Gastrocnemius medialis (tissue), 4 donors: Measurements from ENCODE around the gene GAP43. TPM values are rescaled to one million over a fixed set of nuclear protein-coding genes. Genes with fewer than 3 reads are reported as not detected.
A peak's percentile ranks its signal among the peaks of the same experiment; 100 is the strongest.

Experiments
- ATAC-seq, 2 donors: fragments of 150-250 bp; one replicate each; pipeline ENCODE4 v1.9.1; 2016
- DNase-seq, 2 donors: peaks; one replicate each; pipeline ENCODE4 v3.0.0-alpha.2; 2019
- H3K27ac ChIP-seq, 4 donors: fragments of 200-600 bp; sonication (generic); 1 replicate in 1 of 4; 2 replicates in 3 of 4; pipeline ENCODE4 v1.5.1; 2016 to 2018; ENCODE audit warnings: mild to moderate bottlenecking in 2 of 4, moderate library complexity in 1 of 4
- H3K27me3 ChIP-seq, 3 donors: fragments of 200-600 bp; sonication (generic) in 2 of 3; 1 replicate in 1 of 3; 2 replicates in 2 of 3; pipeline versions ENCODE4 v1.5.1 to v1.6.0; 2016 to 2019; ENCODE audit warnings: mild to moderate bottlenecking in 1 of 3, moderate library complexity in 1 of 3
- H3K36me3 ChIP-seq, 2 donors: fragments of 200-600 bp; sonication (generic) in 1 of 2; one replicate each; pipeline ENCODE4 v1.5.1; 2017 to 2018
- H3K4me1 ChIP-seq, 2 donors: fragments of 200-600 bp; sonication (generic) in 1 of 2; one replicate each; pipeline ENCODE4 v1.5.1; 2016 to 2017; ENCODE audit warnings: mild to moderate bottlenecking in 2 of 2
- H3K4me3 ChIP-seq, 4 donors: fragments of 200-600 bp; sonication (generic) in 3 of 4; 1 replicate in 1 of 4; 2 replicates in 3 of 4; pipeline ENCODE4 v1.5.1; 2016 to 2019; ENCODE audit warnings: mild to moderate bottlenecking in 2 of 4
- H3K9me3 ChIP-seq, 3 donors: fragments of 200-600 bp; sonication (generic) in 2 of 3; 1 replicate in 1 of 3; 2 replicates in 2 of 3; pipeline ENCODE4 v1.5.1; 2016 to 2019
- CTCF ChIP-seq, 5 experiments: fragments of 450-650 bp in 3 of 5; fragments of 200-600 bp in 2 of 5; sonication (generic) in 2 of 5; IDR thresholded peaks in 4 of 5; conservative IDR thresholded peaks in 1 of 5; 1 replicate in 4 of 5; 2 replicates in 1 of 5; pipeline ENCODE4 v1.5.1; 2016 to 2019; ENCODE audit warnings: antibody characterized with exemption in 5 of 5, mild to moderate bottlenecking in 3 of 5, moderate library complexity in 3 of 5
- POLR2A ChIP-seq, 2 donors: fragments of 450-650 bp; IDR thresholded peaks; one replicate each; pipeline ENCODE4 v1.6.1; 2017; ENCODE audit warnings: antibody characterized with exemption in 2 of 2, mild to moderate bottlenecking in 2 of 2, moderate library complexity in 2 of 2
- in situ Hi-C, 4 donors: fragments of 200-750 bp; cut with MboI; loops; one replicate each; pipeline versions ENCODE4 v1.15.0 to v1.8.0; 2017; ENCODE audit warnings: low sequenced_read_pairs in 4 of 4
- intact Hi-C: fragments of 100-400 bp; cut with DNase I; formaldehyde crosslinking; loops from one replicate; pipeline ENCODE4 v1.15.1; 2023; ENCODE audit warnings: low total_unique reads
- total RNA-seq, 4 donors: library from RNA; depleted of rRNA; stranded (reverse); fragments of >200 nt; gene quantifications; one replicate each; pipeline versions ENCODE4 v1.1.0 to v1.2.3, GENCODE V29; 2016

Gene GAP43
- total RNA-seq, 4 donors from 2014 or later: 0.20 TPM; not detected in 3

- TF ChIP-seq CTCF (IDR thresholded peaks at IDR 0.05 in 4 of 5, conservative IDR thresholded peaks at IDR 0.05 in 1 of 5) (no peak), POLR2A (IDR thresholded peaks at IDR 0.05) (no peak)
- ATAC-seq: no peak
- no peak for DNase-seq
- H3K36me3 ChIP-seq: no peaks in the 10 kb centered on the region
- no peak overlapping the region for H3K4me3 ChIP-seq
- H3K4me1 ChIP-seq: no peaks in the 10 kb centered on the region
- in situ Hi-C loops (no loop called here), intact Hi-C loops (no loop called here)
- H3K27ac ChIP-seq: no peak overlapping the region
- H3K9me3 ChIP-seq: no peaks in the 10 kb centered on the region
- no peaks in the 10 kb centered on the region for H3K27me3 ChIP-seq
Observed at GRCh38 chr3:115580566-115580965, 42.7 kb upstream of the GAP43 start.

- TF ChIP-seq CTCF (IDR thresholded peaks at IDR 0.05 in 4 of 5, conservative IDR thresholded peaks at IDR 0.05 in 1 of 5) (no peak), POLR2A (IDR thresholded peaks at IDR 0.05) (no peak)
- Histone ChIP-seq H3K4me1 (no peaks in the 10 kb centered on the region), H3K36me3 (no peaks in the 10 kb centered on the region), H3K27ac (no peak overlapping the region), H3K9me3 (no peaks in the 10 kb centered on the region), H3K27me3 (no peaks in the 10 kb centered on the region), H3K4me3 (no peak overlapping the region)
- peak in 1 of 2 donors; percentile 17 for DNase-seq
- peak; percentile 39 to 68 for ATAC-seq
- in situ Hi-C loops: no loop called here
- intact Hi-C loops: no loop called here
Observed at GRCh38 chr3:115581362-115582135, 41.8 kb upstream of the GAP43 start.

- DNase-seq (no peak), ATAC-seq (no peak)
- in situ Hi-C loops: no loop called here
- Histone ChIP-seq H3K4me3 (no peak overlapping the region), H3K36me3 (no peaks in the 10 kb centered on the region), H3K9me3 (no peaks in the 10 kb centered on the region), H3K27me3 (no peaks in the 10 kb centered on the region), H3K27ac (no peak overlapping the region), H3K4me1 (no peaks in the 10 kb centered on the region)
- no peak for TF ChIP-seq CTCF (IDR thresholded peaks at IDR 0.05 in 4 of 5, conservative IDR thresholded peaks at IDR 0.05 in 1 of 5)
- TF ChIP-seq POLR2A (IDR thresholded peaks at IDR 0.05): no peak
- intact Hi-C loops: no loop called here
Observed at GRCh38 chr3:115588201-115589115, 34.9 kb upstream of the GAP43 start.

- Histone ChIP-seq H3K4me3 (no peak overlapping the region), H3K27ac (no peak overlapping the region), H3K4me1 (no peaks in the 10 kb centered on the region), H3K36me3 (no peaks in the 10 kb centered on the region), H3K27me3 (no peaks in the 10 kb centered on the region), H3K9me3 (no peaks in the 10 kb centered on the region)
- DNase-seq (no peak), ATAC-seq (no peak)
- TF ChIP-seq POLR2A (IDR thresholded peaks at IDR 0.05): no peak
- TF ChIP-seq CTCF (IDR thresholded peaks at IDR 0.05 in 4 of 5, conservative IDR thresholded peaks at IDR 0.05 in 1 of 5): no peak
- in situ Hi-C loops (no loop called here), intact Hi-C loops (no loop called here)
Observed at GRCh38 chr3:115590873-115591272, 32.4 kb upstream of the GAP43 start.
